ENCODE data around the gene HIGD1A. TPM values are rescaled to one million over a fixed set of nuclear protein-coding genes. Genes with fewer than 3 reads are reported as not detected.

HIGD1A gene
- total and polyA plus RNA-seq, 7 donors: 81.0 to 169 (median 118) TPM

- no peak overlapping the region for H3K27ac ChIP-seq
- no peaks in the 10 kb centered on the region for H3K36me3 ChIP-seq (ENCODE audit: insufficient read depth in 1 of 2, low read depth in 1 of 2)
- H3K27me3 ChIP-seq (ENCODE audit: insufficient read depth in 3 of 3, low read length in 2 of 3): no peaks in the 10 kb centered on the region
- H3K4me1 ChIP-seq: peaks cover 7% of the 10 kb centered on the region
- ATAC-seq: no peak
- no peak for TF ChIP-seq CTCF (IDR thresholded peaks at IDR 0.05)
- DNase-seq: no peak
- intact Hi-C loops (cut with DNase I): no loop called here
- no peaks in the 10 kb centered on the region for H3K9me3 ChIP-seq
- H3K4me3 ChIP-seq: no peak overlapping the region
- 90 to 100% (median 90%) methylated on average over 1 of the region's 1 CpG for WGBS, 3 donors
These were observed 37.0 kb upstream of the HIGD1A start for GRCh38 chr3:42841332-42841731.

GRCh38 chr3:42839616-42840015 lies 35.3 kb upstream of the HIGD1A start:
- DNase-seq (no peak), ATAC-seq (peak; percentile 81 to 97 (median 92))
- intact Hi-C loops (cut with DNase I): loop anchor here (2.0 to 5.0 kb wide), 3 partner anchors 43 to 59 kb away; no protein-coding TSS in a partner anchor
- Histone ChIP-seq H3K36me3 (ENCODE audit: insufficient read depth in 1 of 2, low read depth in 1 of 2) (no peaks in the 10 kb centered on the region), H3K27ac (no peak overlapping the region), H3K27me3 (ENCODE audit: insufficient read depth in 3 of 3, low read length in 2 of 3) (no peaks in the 10 kb centered on the region), H3K9me3 (no peaks in the 10 kb centered on the region), H3K4me3 (no peak overlapping the region), H3K4me1 (no peaks in the 10 kb centered on the region)
- TF ChIP-seq CTCF (IDR thresholded peaks at IDR 0.05): peak; percentile 80
- 35 to 39% (median 37%) methylated on average over 7 of the region's 7 CpGs for WGBS, 3 donors

GRCh38 chr3:42838571-42838970 lies 34.3 kb upstream of the HIGD1A start:
- H3K27ac ChIP-seq: no peak overlapping the region
- H3K4me1 ChIP-seq: no peaks in the 10 kb centered on the region
- DNase-seq: no peak
- H3K27me3 ChIP-seq (ENCODE audit: insufficient read depth in 3 of 3, low read length in 2 of 3): no peaks in the 10 kb centered on the region
- intact Hi-C loops (cut with DNase I): loop anchor here (2.0 to 5.0 kb wide), 3 partner anchors 44 to 58 kb away; no protein-coding TSS in a partner anchor
- 78 to 84% (median 81%) methylated on average over 4 of the region's 4 CpGs for WGBS, 3 donors
- no peaks in the 10 kb centered on the region for H3K36me3 ChIP-seq (ENCODE audit: insufficient read depth in 1 of 2, low read depth in 1 of 2)
- no peaks in the 10 kb centered on the region for H3K9me3 ChIP-seq
- no peak for TF ChIP-seq CTCF (IDR thresholded peaks at IDR 0.05)
- no peak for ATAC-seq
- H3K4me3 ChIP-seq: no peak overlapping the region

- Histone ChIP-seq H3K27ac (no peak overlapping the region), H3K36me3 (ENCODE audit: insufficient read depth in 1 of 2, low read depth in 1 of 2) (no peaks in the 10 kb centered on the region), H3K27me3 (ENCODE audit: insufficient read depth in 3 of 3, low read length in 2 of 3) (no peaks in the 10 kb centered on the region), H3K4me1 (no peaks in the 10 kb centered on the region), H3K4me3 (no peak overlapping the region), H3K9me3 (no peaks in the 10 kb centered on the region)
- ATAC-seq (no peak), DNase-seq (no peak)
- no peak for TF ChIP-seq CTCF (IDR thresholded peaks at IDR 0.05)
- intact Hi-C loops (cut with DNase I): loop anchor here in 1 of 2 donors (5.0 kb wide), 2 partner anchors 46 to 54 kb away; no protein-coding TSS in a partner anchor
- 82 to 83% (median 83%) methylated on average over 5 of the region's 5 CpGs for WGBS, 3 donors
These were observed 32.1 kb upstream of the HIGD1A start for GRCh38 chr3:42836150-42837123.

Measured in psoas muscle (tissue), 8 donors.